Measurements from ENCODE around the gene SHOC2. TPM values are rescaled to one million over a fixed set of nuclear protein-coding genes. Genes with fewer than 3 reads are reported as not detected.

Gene SHOC2
- total RNA-seq, 1 donor from 2014 or later, result 47.9 TPM

GRCh38 chr10:110976577-110976976 lies 57.2 kb downstream of the SHOC2 start:
- no peak for TF ChIP-seq CTCF (IDR thresholded peaks at IDR 0.05; ENCODE audit: borderline replicate concordance)
- intact Hi-C loops (cut with micrococcal nuclease), result no loop called here

GRCh38 chr10:110977662-110978061 lies 58.3 kb downstream of the SHOC2 start:
- Histone ChIP-seq H3K27me3 (ENCODE audit: low read depth) (no peaks in the 10 kb centered on the region), H3K4me1 (peaks cover 37% of the 10 kb centered on the region), H3K9me3 (replicated peaks) (peaks cover 2% of the 10 kb centered on the region), H3K27ac (replicated peaks) (peak overlapping the region; percentile 46), H3K4me3 (no peak overlapping the region), H3K36me3 (no peaks in the 10 kb centered on the region)
- no peak for TF ChIP-seq CTCF (IDR thresholded peaks at IDR 0.05; ENCODE audit: borderline replicate concordance)
- intact Hi-C loops (cut with micrococcal nuclease), result no loop called here
- no peak for DNase-seq

More at GRCh38 chr10:110976577-110976976, 57.2 kb downstream of the SHOC2 start:
- Histone ChIP-seq H3K27ac (replicated peaks) (no peak overlapping the region), H3K27me3 (ENCODE audit: low read depth) (no peaks in the 10 kb centered on the region), H3K4me1 (peaks cover 39% of the 10 kb centered on the region), H3K9me3 (replicated peaks) (no peaks in the 10 kb centered on the region), H3K4me3 (no peak overlapping the region), H3K36me3 (no peaks in the 10 kb centered on the region)
- DNase-seq, result no peak

GRCh38 chr10:110978204-110978603 lies 58.8 kb downstream of the SHOC2 start:
- Histone ChIP-seq H3K4me1 (peaks cover 32% of the 10 kb centered on the region), H3K4me3 (no peak overlapping the region), H3K36me3 (no peaks in the 10 kb centered on the region), H3K9me3 (replicated peaks) (peaks cover 3% of the 10 kb centered on the region), H3K27me3 (ENCODE audit: low read depth) (no peaks in the 10 kb centered on the region), H3K27ac (replicated peaks) (peak overlapping the region; percentile 46)
- intact Hi-C loops (cut with micrococcal nuclease), result no loop called here
- TF ChIP-seq CTCF (IDR thresholded peaks at IDR 0.05; ENCODE audit: borderline replicate concordance), result no peak
- no peak for DNase-seq

- DNase-seq, result no peak
- H3K27me3 ChIP-seq (ENCODE audit: low read depth), result no peaks in the 10 kb centered on the region
- H3K9me3 ChIP-seq (replicated peaks), result peaks cover 3% of the 10 kb centered on the region
- peaks cover 39% of the 10 kb centered on the region for H3K4me1 ChIP-seq
- TF ChIP-seq CTCF (IDR thresholded peaks at IDR 0.05; ENCODE audit: borderline replicate concordance), result no peak
- H3K27ac ChIP-seq (replicated peaks), result no peak overlapping the region
- no peak overlapping the region for H3K4me3 ChIP-seq
- H3K36me3 ChIP-seq, result no peaks in the 10 kb centered on the region
- intact Hi-C loops (cut with micrococcal nuclease), result no loop called here
Observed at GRCh38 chr10:110979611-110980010, 60.2 kb downstream of the SHOC2 start.

GRCh38 chr10:110980807-110981206 lies 61.4 kb downstream of the SHOC2 start:
- no peak overlapping the region for H3K27ac ChIP-seq (replicated peaks)
- peaks cover 50% of the 10 kb centered on the region for H3K4me1 ChIP-seq
- no peak for DNase-seq
- TF ChIP-seq CTCF (IDR thresholded peaks at IDR 0.05; ENCODE audit: borderline replicate concordance), result no peak
- intact Hi-C loops (cut with micrococcal nuclease), result no loop called here
- H3K36me3 ChIP-seq, result no peaks in the 10 kb centered on the region
- H3K9me3 ChIP-seq (replicated peaks), result peaks cover 3% of the 10 kb centered on the region
- H3K4me3 ChIP-seq, result no peak overlapping the region
- no peaks in the 10 kb centered on the region for H3K27me3 ChIP-seq (ENCODE audit: low read depth)

GRCh38 chr10:110983466-110983865 lies 64.1 kb downstream of the SHOC2 start:
- DNase-seq, result no peak
- intact Hi-C loops (cut with micrococcal nuclease), result no loop called here
- H3K4me1 ChIP-seq, result peaks cover 45% of the 10 kb centered on the region
- no peak for TF ChIP-seq CTCF (IDR thresholded peaks at IDR 0.05; ENCODE audit: borderline replicate concordance)
- no peak overlapping the region for H3K27ac ChIP-seq (replicated peaks)
- H3K9me3 ChIP-seq (replicated peaks), result peaks cover 3% of the 10 kb centered on the region
- H3K27me3 ChIP-seq (ENCODE audit: low read depth), result no peaks in the 10 kb centered on the region
- no peaks in the 10 kb centered on the region for H3K36me3 ChIP-seq
- no peak overlapping the region for H3K4me3 ChIP-seq
